HTERT RPE-1 (cell line): ENCODE data around the gene SFT2D3.

ENCODE experiments used
- in situ Hi-C: fragments of 300-500 bp; cut with MboI; formaldehyde crosslinking; loops from 4 replicates; pipeline ENCODE4 v1.14.3; 2020; ENCODE audit warnings: low sequenced_read_pairs

The SFT2D3 gene

DNA sequence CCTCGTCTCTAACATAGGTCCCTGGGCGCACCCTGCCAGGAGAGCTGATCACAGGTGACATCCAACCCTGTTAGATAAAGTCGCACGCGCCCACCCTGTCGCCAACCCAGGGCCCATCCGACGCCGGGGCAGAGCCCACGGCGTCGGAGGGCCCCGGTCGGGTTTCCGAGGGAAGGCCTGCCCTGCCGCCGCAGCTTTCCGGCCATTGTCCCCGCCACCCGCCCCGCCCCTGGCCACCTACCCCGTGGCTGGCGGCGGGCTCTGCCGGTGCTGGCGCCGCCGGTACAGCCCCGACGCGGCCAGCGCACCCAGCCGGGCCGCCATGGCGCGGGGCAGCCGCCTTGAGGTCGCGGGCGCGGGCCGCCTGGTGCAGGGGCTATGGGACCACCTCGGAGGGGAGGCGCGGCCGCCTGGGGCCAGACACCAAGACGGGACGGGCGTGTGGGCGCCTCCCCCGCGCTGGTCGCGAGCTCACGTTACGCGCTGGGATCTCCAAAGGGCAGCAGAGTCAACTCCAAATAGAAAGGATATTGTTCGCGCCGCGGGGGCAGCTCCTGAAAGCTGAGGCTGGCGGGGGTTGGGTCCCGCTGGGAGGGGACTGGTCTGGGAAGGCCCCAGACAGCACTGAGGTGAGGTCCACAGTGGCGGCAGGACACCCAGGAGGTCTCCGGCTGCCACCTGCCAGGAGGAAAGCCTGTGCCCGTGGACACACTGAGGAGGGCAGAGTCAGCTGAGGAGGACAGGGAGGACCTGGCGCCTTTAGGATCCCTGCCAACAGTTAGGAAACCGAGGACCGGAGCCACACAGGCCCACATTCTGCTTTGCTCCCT lies 37.0 kb upstream of the SFT2D3 start:
- in situ Hi-C loops, result no loop called here

DNA sequence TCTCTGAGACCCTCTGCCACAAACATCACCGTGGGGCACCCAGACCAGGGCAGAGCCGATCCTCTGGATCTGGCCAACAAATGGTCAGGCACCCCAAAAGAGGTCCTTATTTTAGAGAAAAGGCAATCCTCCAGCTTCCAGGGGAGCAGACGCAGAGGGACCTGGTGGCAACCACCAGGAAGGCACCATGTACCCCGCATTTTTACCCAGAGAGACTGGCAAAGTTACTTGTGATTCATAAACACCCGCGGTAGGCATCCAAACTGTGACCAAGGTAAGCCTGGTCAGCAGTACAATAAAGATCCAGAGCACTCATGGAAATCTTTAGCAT lies 36.4 kb upstream of the SFT2D3 start:
- in situ Hi-C loops, result no loop called here

DNA sequence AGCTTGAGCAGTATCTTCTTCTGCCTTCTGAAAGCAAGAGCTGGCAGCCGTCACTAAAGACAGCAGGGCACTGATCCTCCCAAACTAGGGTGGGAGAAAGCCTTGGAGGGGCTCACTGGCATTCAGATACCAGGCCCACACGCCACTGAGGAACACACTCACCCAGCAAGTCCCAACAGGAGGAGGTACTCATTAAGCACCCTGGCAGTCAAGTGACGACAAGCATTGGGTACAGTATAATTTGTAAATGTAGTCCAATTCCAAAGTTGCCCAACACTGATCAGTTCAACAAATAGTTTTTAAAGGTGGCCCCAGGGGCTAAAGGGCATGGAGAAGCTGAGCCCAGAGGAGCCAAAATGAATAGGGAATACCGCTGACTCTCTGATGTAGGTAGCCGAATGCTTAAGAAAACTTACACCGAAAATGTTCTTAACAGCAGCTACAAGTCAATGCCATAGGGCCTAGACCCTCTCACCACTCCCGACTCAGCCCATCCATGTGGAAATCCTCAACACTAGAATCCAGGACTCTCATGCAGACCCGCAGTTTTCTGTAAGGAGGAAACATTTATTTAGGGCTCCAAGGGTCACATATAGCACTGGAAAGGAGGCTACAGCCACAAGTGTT lies 35.9 kb upstream of the SFT2D3 start:
- in situ Hi-C loops, result no loop called here

DNA sequence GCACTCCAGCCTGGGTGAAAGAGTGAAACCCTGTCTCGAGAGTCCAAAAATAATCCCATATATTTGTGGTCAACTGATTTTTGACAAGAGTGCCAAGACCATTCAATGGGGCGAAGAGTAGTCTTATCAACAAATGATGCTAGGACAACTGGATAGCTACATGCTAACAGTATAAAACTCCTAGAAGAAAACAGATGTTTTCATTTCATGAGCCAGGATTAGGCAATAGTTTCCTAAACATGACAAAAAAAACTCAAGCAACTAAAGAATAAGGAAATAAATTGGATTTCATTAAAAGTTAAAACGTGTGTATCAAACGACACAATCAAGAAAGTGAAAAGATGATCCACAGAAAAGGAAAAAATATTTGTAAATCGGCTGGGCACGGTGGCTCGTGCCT lies 32.2 kb upstream of the SFT2D3 start:
- in situ Hi-C loops, result no loop called here

DNA sequence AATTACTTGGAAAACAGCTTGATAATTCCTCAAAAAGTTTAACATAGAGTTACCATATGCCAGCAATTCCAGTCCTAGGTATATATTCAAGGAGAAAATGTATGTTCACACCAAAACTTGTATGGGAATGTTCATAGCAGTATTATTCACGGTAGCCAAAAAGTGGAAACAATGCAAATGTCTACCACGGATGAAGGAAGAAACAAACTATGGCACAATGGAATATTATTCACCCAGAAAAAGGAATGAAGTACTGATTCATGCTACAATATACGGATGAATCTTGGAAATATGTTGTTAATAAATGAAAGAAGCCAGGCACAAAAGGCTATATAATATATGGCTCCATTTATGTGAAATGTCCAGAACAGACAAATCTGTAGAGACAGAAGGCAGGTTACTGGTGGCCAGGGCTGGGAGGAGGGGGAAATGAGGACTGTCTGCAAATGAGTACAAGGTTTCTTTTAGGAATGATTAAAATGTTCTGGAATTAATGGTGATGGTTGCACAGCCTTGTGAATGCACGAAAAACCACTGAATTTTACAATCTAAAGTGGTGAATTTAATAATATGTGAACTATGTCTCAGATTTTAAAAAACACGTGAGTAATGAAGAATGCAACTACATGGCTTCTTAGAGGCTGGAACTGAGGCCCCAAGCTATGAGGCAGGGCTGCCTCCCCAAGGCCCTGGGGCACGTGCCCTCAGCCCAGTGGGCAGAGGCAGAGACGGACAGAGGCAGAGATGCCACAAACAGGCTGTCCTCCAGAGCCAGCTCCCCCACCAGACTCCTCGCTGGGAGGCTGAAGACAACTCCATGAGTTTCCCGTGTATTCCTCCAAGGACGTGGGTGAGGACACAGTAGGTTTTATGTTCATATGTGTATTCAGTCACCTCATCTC lies 31.0 kb upstream of the SFT2D3 start:
- in situ Hi-C loops, result no loop called here

DNA sequence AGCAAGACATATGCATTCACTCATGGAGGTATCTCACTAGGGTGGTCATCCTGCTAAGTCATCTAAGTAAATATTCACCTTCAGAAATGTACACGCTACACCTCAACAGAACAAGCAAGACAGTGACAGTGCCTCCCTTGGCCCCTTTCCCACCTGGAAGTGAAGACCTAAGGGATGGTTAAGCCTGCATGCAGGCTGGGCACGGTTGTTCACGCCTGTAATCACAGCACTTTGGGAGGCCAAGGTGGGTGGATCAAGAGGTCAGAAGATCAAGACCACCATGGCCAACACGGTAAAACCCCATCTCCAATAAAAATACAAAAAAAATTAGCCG lies 30.4 kb upstream of the SFT2D3 start:
- in situ Hi-C loops, result no loop called here

DNA sequence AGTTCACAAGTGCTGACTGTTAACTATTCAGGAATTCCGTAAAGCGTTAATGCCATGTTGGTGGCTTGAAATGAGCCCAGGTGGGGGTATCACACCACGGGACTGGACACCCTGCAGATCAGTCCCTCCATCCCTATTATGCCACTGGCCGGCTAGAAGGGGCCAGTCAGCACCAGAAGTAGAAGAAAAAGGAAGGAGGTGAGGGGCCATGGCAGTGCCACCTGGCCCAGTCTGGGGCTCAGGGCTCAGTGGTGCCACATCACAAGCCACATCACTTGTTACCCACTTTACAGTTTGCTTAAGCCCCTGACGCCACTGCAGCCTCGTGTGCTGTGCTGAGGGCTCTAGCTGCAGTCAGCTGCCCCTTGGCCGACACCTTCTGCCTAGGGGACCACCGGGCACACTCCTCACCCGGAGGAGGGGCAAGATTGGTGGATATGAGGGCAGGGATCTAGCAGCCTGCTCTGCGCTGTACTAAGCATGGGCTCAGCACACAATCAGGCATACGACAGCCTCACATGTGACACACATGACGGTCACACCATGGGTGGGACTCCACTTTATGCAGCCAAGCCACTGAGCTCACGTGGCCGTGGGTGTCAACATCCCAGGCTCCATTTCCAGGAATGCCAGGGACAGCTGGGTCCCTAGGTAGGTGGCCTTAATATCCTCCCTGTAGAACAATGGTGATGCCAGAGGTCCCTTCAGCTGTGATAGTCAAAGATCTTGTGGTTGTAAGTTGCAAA lies 29.6 kb upstream of the SFT2D3 start:
- in situ Hi-C loops, result no loop called here

DNA sequence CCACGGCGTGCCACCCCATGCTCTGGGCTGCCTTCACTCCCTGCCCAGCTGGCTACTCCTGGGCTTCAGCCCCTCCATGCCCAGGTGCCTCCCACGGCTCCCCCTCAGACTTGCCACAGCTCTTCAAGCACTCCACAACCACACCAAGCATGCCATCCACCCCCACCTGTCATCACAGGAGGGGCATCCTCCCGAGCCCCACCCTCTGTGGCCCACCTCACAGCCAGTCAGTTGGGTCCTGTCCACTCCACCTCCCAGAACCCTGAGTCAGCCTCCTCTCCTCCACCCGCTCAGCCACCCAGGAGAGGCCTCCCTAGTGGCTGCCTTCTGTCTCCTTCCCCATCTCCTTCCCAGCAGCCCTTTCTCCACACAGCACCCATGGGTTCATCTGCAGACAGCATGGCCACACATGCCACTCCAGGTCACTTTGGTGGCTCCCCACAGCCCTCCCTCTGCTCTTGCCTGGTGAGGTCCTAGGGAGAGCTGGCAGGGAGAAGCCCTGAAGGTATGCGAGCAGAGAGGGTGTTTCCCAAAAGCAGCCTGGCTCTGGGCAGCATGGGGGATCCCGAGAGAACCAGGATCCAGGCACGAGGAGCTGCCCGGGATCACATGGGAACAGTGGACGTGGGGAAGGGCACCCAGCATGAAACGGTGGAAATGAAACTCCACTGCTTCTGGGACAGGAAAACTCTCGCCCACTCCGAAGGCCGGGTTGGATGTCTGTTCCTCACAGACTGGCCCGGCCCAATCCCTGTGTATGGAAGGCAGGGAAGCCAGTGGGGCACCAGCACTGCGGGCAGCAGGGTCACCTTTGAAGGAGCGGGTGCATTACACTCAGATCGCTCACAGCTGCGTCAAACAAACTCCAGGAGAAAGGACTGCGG lies 28.7 kb upstream of the SFT2D3 start:
- in situ Hi-C loops, result no loop called here

DNA sequence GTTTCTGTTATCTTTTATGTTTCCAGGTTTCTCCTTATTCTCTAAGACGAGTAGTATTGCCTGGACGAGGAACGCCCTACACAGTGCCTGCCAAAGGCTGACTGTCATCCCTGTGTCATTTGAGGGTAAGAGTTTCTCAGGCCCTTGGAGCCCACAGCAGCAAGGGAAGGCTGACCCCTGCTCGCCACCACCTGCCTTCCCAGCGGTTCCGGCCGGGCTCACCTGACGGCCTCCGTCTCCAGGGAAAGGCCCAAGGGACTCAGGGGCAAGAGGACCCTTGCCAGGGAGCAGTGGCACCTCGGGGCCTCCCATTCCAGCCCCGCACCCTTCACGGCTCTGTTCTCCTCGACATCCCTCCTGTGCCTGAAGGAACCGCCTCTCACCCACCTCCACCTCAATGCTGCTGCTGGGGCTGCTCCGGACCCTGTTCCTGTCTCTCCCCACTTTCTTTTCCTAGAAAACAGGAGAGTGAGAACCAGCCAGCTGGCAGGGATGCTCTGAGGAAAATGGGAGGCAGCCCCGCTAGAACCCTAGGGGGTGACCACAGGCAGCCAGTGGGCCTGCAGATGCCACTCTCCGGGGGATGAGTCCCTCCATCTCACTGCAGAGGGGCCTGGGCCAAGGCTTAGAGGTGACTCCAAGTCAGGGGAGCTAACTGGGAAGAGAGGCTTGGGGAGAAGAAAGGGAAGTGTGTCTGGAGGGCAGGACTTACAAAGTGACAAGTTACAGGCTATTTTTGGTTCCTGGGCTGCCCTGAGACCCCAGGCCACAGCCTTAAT lies 27.8 kb upstream of the SFT2D3 start:
- in situ Hi-C loops, result no loop called here

DNA sequence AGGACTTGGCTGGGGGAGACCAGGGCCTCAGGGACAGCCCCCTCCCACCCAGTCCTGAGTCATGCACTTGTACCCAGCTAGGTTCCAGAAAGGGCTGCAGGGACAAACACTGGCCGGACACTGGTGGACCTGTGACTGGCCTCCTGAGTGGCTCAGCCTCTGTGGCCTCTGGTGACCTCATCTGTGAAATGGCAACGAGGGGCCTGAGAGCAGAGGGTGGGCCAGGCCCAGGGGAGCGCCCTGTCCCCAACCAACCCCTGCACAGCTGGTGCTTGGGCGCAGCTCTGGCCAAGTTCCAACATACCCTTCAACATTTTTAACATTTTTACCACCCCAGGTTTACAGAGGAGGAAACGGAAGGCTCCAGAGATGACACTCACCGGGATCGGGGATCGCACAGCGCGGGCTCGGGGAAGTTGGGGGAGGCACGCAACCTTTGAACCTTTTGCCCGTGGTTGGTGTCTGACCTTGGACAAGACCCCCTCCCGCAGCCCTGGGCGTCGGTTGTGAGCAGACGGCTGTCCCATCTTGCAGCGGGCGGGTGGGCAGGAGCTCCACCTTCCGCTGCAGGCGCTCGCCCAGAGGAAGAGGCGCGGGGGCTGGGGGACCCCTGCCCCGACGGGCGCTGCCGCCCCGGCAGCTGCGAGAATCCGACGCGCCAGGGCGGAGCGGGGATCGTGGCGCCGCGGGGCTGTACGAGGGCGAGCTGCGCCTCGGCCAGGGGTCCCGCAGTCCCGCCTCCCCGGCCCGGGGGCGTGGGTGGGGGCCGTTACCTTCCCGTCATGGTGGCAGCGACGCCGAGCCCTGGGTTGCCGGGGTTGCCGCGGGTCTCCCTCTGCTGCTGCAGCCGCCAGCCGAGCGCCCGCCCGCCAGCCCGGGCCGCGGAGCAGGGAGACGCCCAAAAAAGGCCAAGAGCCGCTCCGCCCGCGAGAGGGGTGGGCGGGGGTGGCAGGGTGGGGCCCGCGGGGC lies 26.8 kb upstream of the SFT2D3 start:
- in situ Hi-C loops, result no loop called here

DNA sequence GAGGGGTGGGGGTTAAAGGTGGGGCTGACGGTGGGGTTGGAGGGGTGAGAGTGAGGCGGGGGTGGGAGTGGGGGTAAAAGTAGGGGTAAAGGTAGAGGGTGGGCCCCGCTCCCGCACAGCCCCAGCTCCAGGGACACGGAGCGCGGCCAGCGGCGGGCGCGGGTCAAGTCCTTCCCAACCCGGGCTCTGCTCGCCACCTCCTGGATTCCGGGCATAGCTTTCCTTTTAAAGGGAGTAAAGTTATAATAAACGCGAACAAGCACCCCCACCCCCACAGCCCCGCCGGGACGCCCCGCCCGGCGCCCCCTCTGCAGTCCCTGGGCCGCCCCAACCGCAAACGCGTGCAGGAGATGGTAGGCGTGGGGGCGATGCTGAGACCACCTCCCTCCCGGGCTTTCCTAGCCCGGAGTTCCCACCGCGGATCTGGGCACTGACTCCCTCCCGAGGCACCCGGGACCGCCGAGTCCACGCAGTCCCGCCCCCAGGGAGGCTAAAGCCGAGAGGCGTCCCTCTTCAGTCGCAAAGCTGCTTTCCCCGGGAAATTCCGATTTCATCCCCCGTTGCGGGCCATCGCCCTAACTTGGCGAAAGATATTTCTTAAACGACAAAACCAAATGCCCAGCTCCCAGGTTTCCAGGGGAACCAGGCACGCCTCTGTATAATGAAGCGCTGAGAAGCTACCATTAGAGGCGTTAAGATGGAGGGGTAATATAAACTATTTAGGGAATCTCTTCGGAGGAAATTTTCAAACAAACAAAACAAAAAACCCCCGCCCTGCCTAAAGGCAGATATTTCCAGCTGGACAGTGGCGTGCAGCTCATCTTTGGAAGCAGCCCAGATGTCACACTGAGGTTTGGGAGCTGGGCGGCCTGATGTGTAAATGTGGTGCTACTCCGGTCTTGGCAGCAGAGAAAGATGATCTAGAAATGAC lies 25.7 kb upstream of the SFT2D3 start, which contains the start of gene LIMS2:
LIMS2 (minus strand) TSS at position 200 of the 931 bp plus-strand sequence. CDS start 506 bp downstream, outside the sequence.
- in situ Hi-C loops, result no loop called here

DNA sequence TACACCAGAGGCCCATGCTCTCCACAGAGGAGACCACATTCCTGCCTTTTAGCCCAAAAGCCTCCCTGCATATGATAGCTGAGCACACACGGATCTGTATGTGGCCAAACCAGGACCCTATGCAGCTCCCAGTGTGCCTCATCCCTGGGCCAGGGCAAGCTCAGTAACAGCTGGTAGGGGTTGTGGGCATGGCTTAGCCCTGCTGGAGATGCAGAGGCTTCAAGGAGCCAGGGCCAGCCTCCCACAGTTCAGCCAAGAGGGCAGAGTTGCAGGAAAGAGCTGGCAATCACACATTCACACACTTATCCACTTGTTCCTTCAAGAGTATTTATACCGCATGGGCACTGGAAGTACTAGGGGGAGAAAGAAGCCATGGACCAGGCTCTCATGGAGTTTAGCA lies 24.4 kb upstream of the SFT2D3 start:
- in situ Hi-C loops, result no loop called here

DNA sequence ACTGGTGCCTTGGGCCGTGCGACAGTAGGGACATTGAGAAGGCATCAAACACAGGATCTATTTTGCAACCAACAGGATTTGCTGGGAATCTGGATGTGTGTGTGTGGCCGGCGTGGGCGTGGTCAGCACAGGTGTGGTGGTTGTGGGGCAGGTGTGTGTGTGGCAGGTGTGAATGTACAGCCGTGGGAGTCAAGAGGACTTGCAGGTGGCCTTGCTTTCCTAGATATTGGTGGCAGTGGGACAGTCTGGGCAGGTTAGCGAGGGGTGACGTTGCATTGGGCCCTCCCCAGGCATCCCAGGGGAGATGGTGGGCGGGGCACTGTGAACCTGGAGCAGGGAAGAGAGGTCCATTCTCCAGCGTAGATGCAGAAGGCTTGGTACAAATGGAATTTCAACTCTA lies 22.8 kb upstream of the SFT2D3 start:
- in situ Hi-C loops, result no loop called here

DNA sequence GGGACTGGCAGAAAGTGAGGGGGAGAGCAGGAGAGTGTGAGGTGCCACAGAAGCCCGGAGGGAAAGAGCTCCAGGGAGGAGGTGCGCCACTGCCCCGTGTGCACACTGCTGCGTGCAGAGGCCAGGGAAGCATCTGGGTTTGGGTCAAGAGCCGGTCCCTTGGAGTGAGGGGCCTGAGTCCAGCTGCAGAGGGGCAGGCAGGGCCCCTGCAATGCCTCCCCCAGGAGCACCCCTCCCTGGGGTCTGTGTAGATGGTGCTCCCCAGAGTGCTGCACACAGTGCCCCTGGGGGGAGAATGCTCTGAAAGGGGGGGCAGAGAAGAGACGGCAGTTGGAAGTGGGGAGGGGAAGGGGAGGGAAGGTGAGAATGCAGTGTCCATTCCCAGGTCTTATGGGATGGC lies 22.3 kb upstream of the SFT2D3 start:
- in situ Hi-C loops, result no loop called here

DNA sequence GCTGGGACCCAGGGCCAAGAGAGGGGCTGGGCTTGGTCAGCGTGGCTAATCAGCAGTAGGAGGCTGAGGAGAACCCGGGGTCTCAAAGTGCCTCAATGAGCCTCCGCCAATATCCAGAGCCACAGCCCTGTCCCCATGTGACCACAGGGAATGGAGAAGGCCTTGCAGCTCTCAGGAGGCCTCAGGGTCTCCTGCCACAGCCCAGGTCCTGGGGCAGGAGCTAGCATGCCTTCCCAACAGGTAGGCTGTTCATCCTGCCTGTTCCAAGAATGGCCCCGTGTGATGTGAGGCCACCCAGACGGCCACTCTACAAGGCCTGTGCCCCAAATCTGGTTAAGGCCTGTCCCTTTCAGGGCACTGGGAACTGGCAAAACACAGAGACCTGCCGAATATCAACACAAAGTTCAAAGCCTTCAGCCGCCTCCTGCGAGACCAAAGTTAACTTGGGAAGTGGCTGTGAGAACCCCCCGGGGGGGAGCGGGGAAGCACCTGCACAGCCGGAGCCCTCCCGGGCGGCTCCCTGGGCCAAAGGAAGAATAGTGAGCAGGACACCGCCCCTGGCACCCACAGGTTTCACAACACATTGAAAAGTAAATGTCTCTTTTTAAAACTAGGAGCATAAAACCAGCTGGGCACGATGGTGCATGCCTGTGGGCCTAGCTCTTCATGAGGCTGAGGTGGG lies 21.5 kb upstream of the SFT2D3 start:
- in situ Hi-C loops, result no loop called here

DNA sequence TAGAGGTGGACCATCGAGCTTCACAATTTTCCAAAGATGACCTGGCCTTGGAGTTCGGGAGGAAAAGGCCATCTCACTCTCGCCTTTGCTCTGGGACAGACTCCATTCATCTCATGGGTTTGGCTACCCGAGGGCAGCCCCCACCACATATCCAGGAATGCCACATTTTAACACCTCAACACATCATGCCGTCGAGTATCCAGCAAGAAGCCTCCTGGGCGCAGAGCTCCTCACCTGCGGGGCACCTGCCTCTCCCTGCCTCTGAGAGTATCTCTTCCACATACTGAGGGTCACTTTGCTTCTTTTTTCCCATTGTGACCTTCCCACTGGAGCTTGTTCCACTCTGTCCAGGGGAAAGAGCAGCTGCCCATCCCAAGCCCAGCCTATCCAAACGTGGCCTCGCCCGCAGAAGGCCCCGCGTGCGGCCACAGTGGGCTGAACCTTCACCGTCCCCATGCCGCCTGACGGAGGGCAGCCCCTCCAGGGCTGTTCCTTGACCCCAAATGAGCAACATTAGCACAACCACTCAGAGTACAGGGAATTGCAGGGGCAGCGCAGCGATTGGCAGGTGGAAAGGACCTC lies 20.5 kb upstream of the SFT2D3 start:
- in situ Hi-C loops, result no loop called here
